HepG2 (cell line): ENCODE data around the gene TEX19. TPM values are rescaled to one million over a fixed set of nuclear protein-coding genes. Genes with fewer than 3 reads are reported as not detected.

Source experiments
- CBX2 ChIP-seq, 2 experiments: fragments of 200-600 bp in 1 of 2; sonication (generic); formaldehyde crosslinking in 1 of 2; IDR thresholded peaks; 2 replicates each; pipeline versions ENCODE4 v1.7.0 to v1.8.1; 2018 to 2022; ENCODE audit warnings: low read depth in 2 of 2, low read length in 1 of 2, mild to moderate bottlenecking in 1 of 2, missing genetic modification reagents in 1 of 2
- DNMT3B ChIP-seq: conservative IDR thresholded peaks from 2 replicates; pipeline ENCODE4 v1.6.1; 2016; ENCODE audit warnings: missing biosample characterization, control low read depth
- EHMT2 ChIP-seq: fragments of 200-600 bp; sonication (generic); IDR thresholded peaks from 2 replicates; pipeline ENCODE4 v1.7.0; 2017; ENCODE audit warnings: antibody characterized with exemption, low read depth, low read length, borderline replicate concordance
- FOXK1 ChIP-seq: sonication (generic); formaldehyde crosslinking; IDR thresholded peaks from 2 replicates; pipeline ENCODE4 v1.4.0; 2020; ENCODE audit warnings: low read depth, missing genetic modification reagents, borderline replicate concordance
- HCFC1 ChIP-seq: fragments of 150-350 bp; IDR thresholded peaks from 2 replicates; pipeline ENCODE4 v1.6.1; 2014; ENCODE audit warnings: low read depth, low read length
- KLF9 ChIP-seq: IDR thresholded peaks from 2 replicates; pipeline ENCODE4 v1.6.1; 2016; ENCODE audit warnings: low read depth
- NFIC ChIP-seq: IDR thresholded peaks from 2 replicates; pipeline ENCODE4 v1.6.1; 2012; ENCODE audit warnings: mild to moderate bottlenecking, low read length, inconsistent platforms
- PHF5A ChIP-seq: IDR thresholded peaks from one replicate; pipeline ENCODE4 v1.6.1; 2018; ENCODE audit warnings: low read depth, missing genetic modification reagents; ENCODE audit not compliant: unreplicated experiment
- POLR2AphosphoS5 ChIP-seq: IDR thresholded peaks from 2 replicates; pipeline ENCODE4 v1.6.1; 2012; ENCODE audit warnings: low read depth, low read length
- RFX1 ChIP-seq: fragments of 450-650 bp; IDR thresholded peaks from 2 replicates; pipeline ENCODE4 v1.6.1; 2017
- RFX5 ChIP-seq: IDR thresholded peaks from 2 replicates; pipeline ENCODE4 v1.6.1; 2011; ENCODE audit warnings: low read depth, low read length, improper control_type of control experiment
- SETDB1 ChIP-seq: sonication (generic); formaldehyde crosslinking; IDR thresholded peaks from 2 replicates; pipeline ENCODE4 v1.5.1; 2020; ENCODE audit warnings: missing genetic modification reagents, mild to moderate bottlenecking, borderline replicate concordance
- XBP1 ChIP-seq: sonication (generic); formaldehyde crosslinking; IDR thresholded peaks from 2 replicates; pipeline ENCODE4 v1.5.0; 2020; ENCODE audit warnings: missing genetic modification reagents
- XRCC5 ChIP-seq: fragments of 200-400 bp; formaldehyde crosslinking; optimal IDR thresholded peaks from 2 replicates; pipeline ENCODE3; 2017; ENCODE audit warnings: mild to moderate bottlenecking, low read length
- ZIK1 ChIP-seq: sonication (generic); formaldehyde crosslinking; IDR thresholded peaks from 2 replicates; pipeline ENCODE4 v1.5.0; 2020; ENCODE audit warnings: mild to moderate bottlenecking, low read depth, missing genetic modification reagents, borderline replicate concordance
- ZNF567 ChIP-seq: sonication (generic); formaldehyde crosslinking; IDR thresholded peaks from 2 replicates; pipeline ENCODE4 v1.8.1; 2023; ENCODE audit warnings: mild to moderate bottlenecking, missing genetic modification reagents, borderline replicate concordance
- ZNF629 ChIP-seq: sonication (generic); formaldehyde crosslinking; conservative IDR thresholded peaks from 2 replicates; pipeline ENCODE4 v1.5.0; 2020; ENCODE audit warnings: missing genetic modification reagents
- ZNF766 ChIP-seq: sonication (generic); formaldehyde crosslinking; IDR thresholded peaks from 2 replicates; pipeline ENCODE4 v1.5.0; 2020; ENCODE audit warnings: missing genetic modification reagents, borderline replicate concordance
- ZZZ3 ChIP-seq: sonication (generic); formaldehyde crosslinking; IDR thresholded peaks from 2 replicates; pipeline ENCODE4 v1.4.0; 2020; ENCODE audit warnings: missing genetic modification reagents, mild to moderate bottlenecking, borderline replicate concordance
- polyA plus RNA-seq, 8 experiments: library from polyadenylated mRNA; depleted of rRNA in 3 of 8; stranded (reverse) in 7 of 8; unstranded in 1 of 8; fragments of >200 nt; fragmentation: Illumina TruSeq in 4 of 8; extraction: Trizol in 4 of 8; gene quantifications; 2 replicates each; pipeline versions ENCODE4 v1.2.1 to v1.2.3, GENCODE V29; 2011 to 2016; ENCODE audit warnings: low read depth in 4 of 8, missing spikeins in 1 of 8, mixed read lengths in 1 of 8; ENCODE audit not compliant: insufficient read depth in 1 of 8
- total RNA-seq, 5 experiments: library from RNA; depleted of rRNA; stranded (reverse); fragments of >200 nt; fragmentation: Illumina TruSeq; extraction: Trizol; gene quantifications; 2 replicates each; pipeline ENCODE4 v1.2.3, GENCODE V29; 2016; ENCODE audit warnings: low read depth in 1 of 5
- TF ChIP-seq, protein P1 (sequence below): sonication (generic); formaldehyde crosslinking; IDR thresholded peaks from 2 replicates; pipeline ENCODE4 v1.5.0; 2020; ENCODE audit warnings: mild to moderate bottlenecking, missing genetic modification reagents
- TF ChIP-seq, protein P2 (sequence below): IDR thresholded peaks from 2 replicates; pipeline ENCODE4 v1.6.1; 2016; ENCODE audit warnings: mild to moderate bottlenecking, missing biosample characterization, missing genetic modification reagents
- TF ChIP-seq, protein P3 (sequence below): sonication (generic); formaldehyde crosslinking; IDR thresholded peaks from 2 replicates; pipeline ENCODE4 v1.4.0; 2020; ENCODE audit warnings: missing genetic modification reagents, borderline replicate concordance

Gene TEX19
- total and polyA plus RNA-seq, 2 of the 13 experiments (the other 11 are each of a cell fraction or from before 2014, with no cell fraction given): 1.3 to 6.0 TPM

DNA sequence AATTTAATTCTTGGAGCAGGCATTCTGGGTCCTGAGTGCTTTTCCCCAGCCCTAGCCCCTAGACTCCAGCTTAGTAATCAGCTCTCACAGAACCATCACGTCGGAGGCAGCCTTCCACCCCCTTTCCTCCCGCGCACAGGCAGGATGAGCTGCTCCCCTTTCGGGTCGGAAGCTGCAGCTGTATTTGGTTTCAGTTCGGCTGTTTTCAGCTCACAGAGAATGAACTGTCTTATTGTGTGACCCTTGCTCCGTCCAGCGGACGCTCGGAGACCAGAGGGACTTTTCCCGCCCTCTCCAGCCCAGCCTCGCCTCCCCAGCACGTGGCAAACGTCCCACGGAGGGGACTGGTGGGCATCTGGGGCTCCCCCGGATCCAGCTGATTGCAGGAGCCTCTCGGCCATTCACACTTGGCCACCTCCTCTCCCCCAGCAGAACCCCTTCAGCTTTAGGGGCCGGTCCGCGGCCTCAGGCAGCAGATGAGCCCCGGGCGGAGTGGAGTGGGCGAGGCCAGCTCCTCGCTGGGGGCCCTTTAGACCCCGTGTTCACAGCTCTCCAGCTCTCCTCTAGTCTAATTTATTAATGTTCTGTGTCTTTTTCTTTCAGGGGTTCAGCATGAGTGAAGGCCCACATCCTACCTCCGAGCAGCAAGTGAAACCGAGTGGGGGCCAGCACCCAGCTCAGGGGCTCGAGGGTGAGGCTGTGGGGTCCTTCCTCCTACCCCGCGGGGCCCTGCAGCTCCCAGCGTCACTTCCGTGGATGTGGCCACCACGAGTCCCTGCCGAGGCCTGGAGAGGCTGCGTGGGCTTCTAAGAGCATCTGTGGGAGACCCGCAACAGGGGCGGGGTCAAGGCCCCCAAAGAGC is 11.7 kb downstream of the TEX19 start (continued):
- TF ChIP-seq EHMT2 (no peak), CBX2 (IDR thresholded peaks at IDR 0.05; ENCODE audit: low read depth, low read length) (no peak), CBX2 (CRISPR knock-in tag; IDR thresholded peaks at IDR 0.05; ENCODE audit: low read depth) (no peak), HCFC1 (no peak), NFIC (no peak), POLR2AphosphoS5 (no peak), PHF5A (peak; percentile 53), RFX1 (no peak), XRCC5 (peak; percentile 67), FOXK1 (peak; percentile 31; the same call in 1 of the 2 replicates), XBP1 (CRISPR knock-in tag) (peak; percentile 86; the same call in 1 of the 2 replicates), KLF9 (CRISPR knock-in tag) (no peak), ZNF629 (CRISPR knock-in tag) (0 out of 2 replicates have a peak, but pooled peaks have one; percentile 21), DNMT3B (CRISPR knock-in tag) (no peak), ZIK1 (CRISPR knock-in tag) (peak; percentile 91; the same call in 1 of the 2 replicates), ZZZ3 (CRISPR knock-in tag) (0 out of 2 replicates have a peak, but pooled peaks have one; percentile 44), ZNF567 (CRISPR knock-in tag) (0 out of 2 replicates have a peak, but pooled peaks have one; percentile 94), RFX5 (no peak), ZNF766 (CRISPR knock-in tag) (peak; percentile 96; the same call in 1 of the 2 replicates), SETDB1 (CRISPR knock-in tag) (no peak)
- TF ChIP-seq, protein P1, sequence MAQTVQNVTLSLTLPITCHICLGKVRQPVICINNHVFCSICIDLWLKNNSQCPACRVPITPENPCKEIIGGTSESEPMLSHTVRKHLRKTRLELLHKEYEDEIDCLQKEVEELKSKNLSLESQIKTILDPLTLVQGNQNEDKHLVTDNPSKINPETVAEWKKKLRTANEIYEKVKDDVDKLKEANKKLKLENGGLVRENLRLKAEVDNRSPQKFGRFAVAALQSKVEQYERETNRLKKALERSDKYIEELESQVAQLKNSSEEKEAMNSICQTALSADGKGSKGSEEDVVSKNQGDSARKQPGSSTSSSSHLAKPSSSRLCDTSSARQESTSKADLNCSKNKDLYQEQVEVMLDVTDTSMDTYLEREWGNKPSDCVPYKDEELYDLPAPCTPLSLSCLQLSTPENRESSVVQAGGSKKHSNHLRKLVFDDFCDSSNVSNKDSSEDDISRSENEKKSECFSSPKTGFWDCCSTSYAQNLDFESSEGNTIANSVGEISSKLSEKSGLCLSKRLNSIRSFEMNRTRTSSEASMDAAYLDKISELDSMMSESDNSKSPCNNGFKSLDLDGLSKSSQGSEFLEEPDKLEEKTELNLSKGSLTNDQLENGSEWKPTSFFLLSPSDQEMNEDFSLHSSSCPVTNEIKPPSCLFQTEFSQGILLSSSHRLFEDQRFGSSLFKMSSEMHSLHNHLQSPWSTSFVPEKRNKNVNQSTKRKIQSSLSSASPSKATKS (CRISPR knock-in tag): no peak
- TF ChIP-seq, protein P2, sequence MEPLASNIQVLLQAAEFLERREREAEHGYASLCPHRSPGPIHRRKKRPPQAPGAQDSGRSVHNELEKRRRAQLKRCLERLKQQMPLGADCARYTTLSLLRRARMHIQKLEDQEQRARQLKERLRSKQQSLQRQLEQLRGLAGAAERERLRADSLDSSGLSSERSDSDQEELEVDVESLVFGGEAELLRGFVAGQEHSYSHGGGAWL (CRISPR knock-in tag): peak; percentile 90
- TF ChIP-seq, protein P3, sequence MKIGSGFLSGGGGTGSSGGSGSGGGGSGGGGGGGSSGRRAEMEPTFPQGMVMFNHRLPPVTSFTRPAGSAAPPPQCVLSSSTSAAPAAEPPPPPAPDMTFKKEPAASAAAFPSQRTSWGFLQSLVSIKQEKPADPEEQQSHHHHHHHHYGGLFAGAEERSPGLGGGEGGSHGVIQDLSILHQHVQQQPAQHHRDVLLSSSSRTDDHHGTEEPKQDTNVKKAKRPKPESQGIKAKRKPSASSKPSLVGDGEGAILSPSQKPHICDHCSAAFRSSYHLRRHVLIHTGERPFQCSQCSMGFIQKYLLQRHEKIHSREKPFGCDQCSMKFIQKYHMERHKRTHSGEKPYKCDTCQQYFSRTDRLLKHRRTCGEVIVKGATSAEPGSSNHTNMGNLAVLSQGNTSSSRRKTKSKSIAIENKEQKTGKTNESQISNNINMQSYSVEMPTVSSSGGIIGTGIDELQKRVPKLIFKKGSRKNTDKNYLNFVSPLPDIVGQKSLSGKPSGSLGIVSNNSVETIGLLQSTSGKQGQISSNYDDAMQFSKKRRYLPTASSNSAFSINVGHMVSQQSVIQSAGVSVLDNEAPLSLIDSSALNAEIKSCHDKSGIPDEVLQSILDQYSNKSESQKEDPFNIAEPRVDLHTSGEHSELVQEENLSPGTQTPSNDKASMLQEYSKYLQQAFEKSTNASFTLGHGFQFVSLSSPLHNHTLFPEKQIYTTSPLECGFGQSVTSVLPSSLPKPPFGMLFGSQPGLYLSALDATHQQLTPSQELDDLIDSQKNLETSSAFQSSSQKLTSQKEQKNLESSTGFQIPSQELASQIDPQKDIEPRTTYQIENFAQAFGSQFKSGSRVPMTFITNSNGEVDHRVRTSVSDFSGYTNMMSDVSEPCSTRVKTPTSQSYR (CRISPR knock-in tag): 0 out of 2 replicates have a peak, but pooled peaks have one; percentile 39
